ENCODE results near the gene PIP5K1B. TPM values are rescaled to one million over a fixed set of nuclear protein-coding genes. Genes with fewer than 3 reads are reported as not detected.

Gene PIP5K1B
- total and polyA plus RNA-seq, 5 donors, result 37.8 to 81.5 (median 67.9) TPM

- no peaks in the 10 kb centered on the region for H3K27me3 ChIP-seq (ENCODE audit: control insufficient read depth, insufficient read depth)
- intact Hi-C loops (cut with DNase I), result loop anchor here in 2 of 4 donors (5.0 to 10.0 kb wide), 2 partner anchors 127 to 420 kb away; no protein-coding TSS in a partner anchor
- WGBS, result 71% methylated on average over 8 of the region's 8 CpGs
These were observed 296.9 kb downstream of the PIP5K1B start for GRCh38 chr9:69001921-69002320.

GRCh38 chr9:69003051-69003450 lies 298.0 kb downstream of the PIP5K1B start:
- 69% methylated on average over 8 of the region's 8 CpGs for WGBS
- Histone ChIP-seq H3K4me1 (ENCODE audit: control insufficient read depth, insufficient read depth, low read length) (peaks cover under 1% of the 10 kb centered on the region), H3K27me3 (ENCODE audit: control insufficient read depth, insufficient read depth) (no peaks in the 10 kb centered on the region), H3K27ac (ENCODE audit: low read length) (no peak overlapping the region), H3K9me3 (ENCODE audit: control insufficient read depth, low read length) (no peaks in the 10 kb centered on the region), H3K4me3 (ENCODE audit: low read length) (no peak overlapping the region)
- ATAC-seq (no peak), DNase-seq (no peak)
- intact Hi-C loops (cut with DNase I), result loop anchor here in 2 of 4 donors (5.0 to 10.0 kb wide), 2 partner anchors 128 to 421 kb away; no protein-coding TSS in a partner anchor

More at GRCh38 chr9:69001921-69002320, 296.9 kb downstream of the PIP5K1B start:
- DNase-seq, result no peak
- H3K4me1 ChIP-seq (ENCODE audit: control insufficient read depth, insufficient read depth, low read length), result peaks cover 2% of the 10 kb centered on the region
- H3K27ac ChIP-seq (ENCODE audit: low read length), result no peak overlapping the region
- ATAC-seq, result no peak
- H3K9me3 ChIP-seq (ENCODE audit: control insufficient read depth, low read length), result no peaks in the 10 kb centered on the region
- no peak overlapping the region for H3K4me3 ChIP-seq (ENCODE audit: low read length)

- ATAC-seq (no peak), DNase-seq (no peak)
- Histone ChIP-seq H3K27ac (ENCODE audit: low read length) (no peak overlapping the region), H3K4me1 (ENCODE audit: control insufficient read depth, insufficient read depth, low read length) (no peaks in the 10 kb centered on the region), H3K4me3 (ENCODE audit: low read length) (no peak overlapping the region), H3K9me3 (ENCODE audit: control insufficient read depth, low read length) (no peaks in the 10 kb centered on the region), H3K27me3 (ENCODE audit: control insufficient read depth, insufficient read depth) (no peaks in the 10 kb centered on the region)
- intact Hi-C loops (cut with DNase I), result loop anchor here in 2 of 4 donors (5.0 to 10.0 kb wide), 2 partner anchors 130 to 423 kb away; no protein-coding TSS in a partner anchor
- whole genome bisulfite sequencing, result 53% methylated on average over 2 of the region's 2 CpGs
These were observed 299.8 kb downstream of the PIP5K1B start for GRCh38 chr9:69004836-69005235.

GRCh38 chr9:69009708-69010107 lies 304.7 kb downstream of the PIP5K1B start:
- H3K4me1 ChIP-seq (ENCODE audit: control insufficient read depth, insufficient read depth, low read length), result no peaks in the 10 kb centered on the region
- no peaks in the 10 kb centered on the region for H3K9me3 ChIP-seq (ENCODE audit: control insufficient read depth, low read length)
- no peaks in the 10 kb centered on the region for H3K27me3 ChIP-seq (ENCODE audit: control insufficient read depth, insufficient read depth)
- ATAC-seq (no peak), DNase-seq (no peak)
- no peak overlapping the region for H3K27ac ChIP-seq (ENCODE audit: low read length)
- intact Hi-C loops (cut with DNase I), result loop anchor here in 3 of 4 donors (10.0 kb wide), 3 partner anchors 135 to 415 kb away; a partner anchor contains a TSS
- WGBS, result 63% methylated on average over 1 of the region's 1 CpG
- no peak overlapping the region for H3K4me3 ChIP-seq (ENCODE audit: low read length)

GRCh38 chr9:69012696-69013381 lies 307.8 kb downstream of the PIP5K1B start:
- intact Hi-C loops (cut with DNase I), result loop anchor here in 2 of 4 donors (10.0 kb wide), 2 partner anchors 228 to 418 kb away; a partner anchor contains a TSS
- H3K27ac ChIP-seq (ENCODE audit: low read length), result no peak overlapping the region
- whole genome bisulfite sequencing, result 74% methylated on average over 18 of the region's 18 CpGs

GRCh38 chr9:69013382-69013727 lies 308.3 kb downstream of the PIP5K1B start:
- Histone ChIP-seq H3K4me3 (ENCODE audit: low read length) (no peak overlapping the region), H3K27me3 (ENCODE audit: control insufficient read depth, insufficient read depth) (no peaks in the 10 kb centered on the region), H3K4me1 (ENCODE audit: control insufficient read depth, insufficient read depth, low read length) (no peaks in the 10 kb centered on the region), H3K27ac (ENCODE audit: low read length) (no peak overlapping the region), H3K9me3 (ENCODE audit: control insufficient read depth, low read length) (no peaks in the 10 kb centered on the region)
- intact Hi-C loops (cut with DNase I), result loop anchor here in 2 of 4 donors (10.0 kb wide), 2 partner anchors 229 to 419 kb away; a partner anchor contains a TSS
- WGBS, result 96% methylated on average over 26 of the region's 26 CpGs
- no peak for DNase-seq
- ATAC-seq, result no peak

More at GRCh38 chr9:69012696-69013381, 307.8 kb downstream of the PIP5K1B start:
- DNase-seq (no peak), ATAC-seq (no peak)
- no peaks in the 10 kb centered on the region for H3K27me3 ChIP-seq (ENCODE audit: control insufficient read depth, insufficient read depth)
- no peak overlapping the region for H3K4me3 ChIP-seq (ENCODE audit: low read length)
- no peaks in the 10 kb centered on the region for H3K4me1 ChIP-seq (ENCODE audit: control insufficient read depth, insufficient read depth, low read length)
- H3K9me3 ChIP-seq (ENCODE audit: control insufficient read depth, low read length), result no peaks in the 10 kb centered on the region

GRCh38 chr9:69014013-69014412 lies 309.0 kb downstream of the PIP5K1B start, which contains the start of gene PRKACG:
TSS of gene PRKACG (minus strand) at chr9:69014113. CDS start at chr9:69014092, 21 bp downstream.
- intact Hi-C loops (cut with DNase I), result loop anchor here in 2 of 4 donors (10.0 kb wide), 2 partner anchors 229 to 419 kb away; a partner anchor contains a TSS
- Histone ChIP-seq H3K27me3 (ENCODE audit: control insufficient read depth, insufficient read depth) (no peaks in the 10 kb centered on the region), H3K4me1 (ENCODE audit: control insufficient read depth, insufficient read depth, low read length) (no peaks in the 10 kb centered on the region), H3K4me3 (ENCODE audit: low read length) (no peak within 1 kb of the TSS), H3K9me3 (ENCODE audit: control insufficient read depth, low read length) (no peaks in the 10 kb centered on the region), H3K27ac (ENCODE audit: low read length) (no peak within 1 kb of the TSS)
- ATAC-seq, result no peak
- no peak for DNase-seq
- WGBS, result 98% methylated on average over 29 of the region's 29 CpGs

GRCh38 chr9:69016191-69017096 lies 311.4 kb downstream of the PIP5K1B start:
- DNase-seq, result no peak
- Histone ChIP-seq H3K4me3 (ENCODE audit: low read length) (no peak overlapping the region), H3K9me3 (ENCODE audit: control insufficient read depth, low read length) (no peaks in the 10 kb centered on the region), H3K27ac (ENCODE audit: low read length) (no peak overlapping the region), H3K4me1 (ENCODE audit: control insufficient read depth, insufficient read depth, low read length) (no peaks in the 10 kb centered on the region), H3K27me3 (ENCODE audit: control insufficient read depth, insufficient read depth) (no peaks in the 10 kb centered on the region)
- intact Hi-C loops (cut with DNase I), result loop anchor here in 2 of 4 donors (10.0 kb wide), 2 partner anchors 232 to 422 kb away; a partner anchor contains a TSS
- 65% methylated on average over 5 of the region's 5 CpGs for WGBS
- no peak for ATAC-seq

GRCh38 chr9:69018737-69019136 lies 313.7 kb downstream of the PIP5K1B start:
- H3K27me3 ChIP-seq (ENCODE audit: control insufficient read depth, insufficient read depth), result no peaks in the 10 kb centered on the region
- no peaks in the 10 kb centered on the region for H3K4me1 ChIP-seq (ENCODE audit: control insufficient read depth, insufficient read depth, low read length)
- no peak for DNase-seq
- H3K27ac ChIP-seq (ENCODE audit: low read length), result no peak overlapping the region
- no peak for ATAC-seq
- 65% methylated on average over 5 of the region's 5 CpGs for WGBS
- intact Hi-C loops (cut with DNase I), result loop anchor here in 2 of 4 donors (10.0 kb wide), 2 partner anchors 234 to 424 kb away; a partner anchor contains a TSS
- no peaks in the 10 kb centered on the region for H3K9me3 ChIP-seq (ENCODE audit: control insufficient read depth, low read length)
- H3K4me3 ChIP-seq (ENCODE audit: low read length), result no peak overlapping the region

- H3K9me3 ChIP-seq (ENCODE audit: control insufficient read depth, low read length), result no peaks in the 10 kb centered on the region
- intact Hi-C loops (cut with DNase I), result loop anchor here in 2 of 4 donors (10.0 kb wide), 2 partner anchors 235 to 425 kb away; a partner anchor contains a TSS
- H3K27me3 ChIP-seq (ENCODE audit: control insufficient read depth, insufficient read depth), result no peaks in the 10 kb centered on the region
- no peak overlapping the region for H3K27ac ChIP-seq (ENCODE audit: low read length)
- no peak overlapping the region for H3K4me3 ChIP-seq (ENCODE audit: low read length)
- no peak for ATAC-seq
- 36% methylated on average over 3 of the region's 3 CpGs for WGBS
- no peaks in the 10 kb centered on the region for H3K4me1 ChIP-seq (ENCODE audit: control insufficient read depth, insufficient read depth, low read length)
- no peak for DNase-seq
These were observed 314.8 kb downstream of the PIP5K1B start for GRCh38 chr9:69019808-69020207.
